ENCODE data around the gene FLNB. TPM values are rescaled to one million over a fixed set of nuclear protein-coding genes. Genes with fewer than 3 reads are reported as not detected.

Gene FLNB
- total RNA-seq, 2 donors from 2014 or later, result 246 to 362 TPM

GRCh38 chr3:58072052-58072762, 64.0 kb downstream of the FLNB start:
- no peak for TF ChIP-seq CTCF (IDR thresholded peaks at IDR 0.05)
- Histone ChIP-seq H3K9ac (ENCODE audit: low read depth in 2 of 2, low read length in 2 of 2) (peak overlapping the region in 1 of 2 donors; percentile 19), H3K4me1 (peaks cover 5% of the 10 kb centered on the region), H3K36me3 (no peaks in the 10 kb centered on the region), H3K27ac (no peak overlapping the region), H3K9me3 (no peaks in the 10 kb centered on the region), H3K27me3 (no peaks in the 10 kb centered on the region), H3K4me3 (no peak overlapping the region)
- intact Hi-C loops (cut with DNase I), result no loop called here
- no peak for DNase-seq

- no peak for DNase-seq
- peaks cover 3% of the 10 kb centered on the region for H3K4me1 ChIP-seq
- H3K27me3 ChIP-seq, result no peaks in the 10 kb centered on the region
- no peaks in the 10 kb centered on the region for H3K9me3 ChIP-seq
- no peaks in the 10 kb centered on the region for H3K36me3 ChIP-seq
- no peak overlapping the region for H3K9ac ChIP-seq (ENCODE audit: low read depth in 2 of 2, low read length in 2 of 2)
- no peak overlapping the region for H3K4me3 ChIP-seq
- TF ChIP-seq CTCF (IDR thresholded peaks at IDR 0.05), result no peak
- intact Hi-C loops (cut with DNase I), result no loop called here
- H3K27ac ChIP-seq, result no peak overlapping the region
Measured at GRCh38 chr3:58072763-58073130, 64.5 kb downstream of the FLNB start.

GRCh38 chr3:58073301-58074108, 65.3 kb downstream of the FLNB start:
- intact Hi-C loops (cut with DNase I), result no loop called here
- no peaks in the 10 kb centered on the region for H3K27me3 ChIP-seq
- no peak overlapping the region for H3K27ac ChIP-seq
- no peak overlapping the region for H3K9ac ChIP-seq (ENCODE audit: low read depth in 2 of 2, low read length in 2 of 2)
- no peak overlapping the region for H3K4me3 ChIP-seq
- no peaks in the 10 kb centered on the region for H3K9me3 ChIP-seq
- TF ChIP-seq CTCF (IDR thresholded peaks at IDR 0.05), result no peak
- no peak for DNase-seq
- no peaks in the 10 kb centered on the region for H3K36me3 ChIP-seq
- H3K4me1 ChIP-seq, result no peaks in the 10 kb centered on the region

- no peak overlapping the region for H3K27ac ChIP-seq
- no peaks in the 10 kb centered on the region for H3K4me1 ChIP-seq
- no peaks in the 10 kb centered on the region for H3K36me3 ChIP-seq
- no peaks in the 10 kb centered on the region for H3K9me3 ChIP-seq
- H3K9ac ChIP-seq (ENCODE audit: low read depth in 2 of 2, low read length in 2 of 2), result no peak overlapping the region
- H3K4me3 ChIP-seq, result no peak overlapping the region
- intact Hi-C loops (cut with DNase I), result no loop called here
- no peak for TF ChIP-seq CTCF (IDR thresholded peaks at IDR 0.05)
- DNase-seq, result no peak
- H3K27me3 ChIP-seq, result no peaks in the 10 kb centered on the region
Measured at GRCh38 chr3:58074116-58074715, 66.0 kb downstream of the FLNB start.

- Histone ChIP-seq H3K27ac (no peak overlapping the region), H3K27me3 (no peaks in the 10 kb centered on the region), H3K4me1 (no peaks in the 10 kb centered on the region), H3K36me3 (no peaks in the 10 kb centered on the region), H3K9me3 (no peaks in the 10 kb centered on the region), H3K4me3 (no peak overlapping the region), H3K9ac (ENCODE audit: low read depth in 2 of 2, low read length in 2 of 2) (no peak overlapping the region)
- no peak for DNase-seq
- intact Hi-C loops (cut with DNase I), result no loop called here
- TF ChIP-seq CTCF (IDR thresholded peaks at IDR 0.05), result no peak
Measured at GRCh38 chr3:58074997-58075396, 66.8 kb downstream of the FLNB start.
